Islet of Langerhans (tissue), 1 donor: ENCODE measurements around the gene RHBDL3.

Experiments used
- FAIRE-seq: peaks from one replicate; lab custom pipeline; 2011; peaks lifted over from hg19 to GRCh38; lab: Jason Lieb, UNC

Gene RHBDL3

DNA sequence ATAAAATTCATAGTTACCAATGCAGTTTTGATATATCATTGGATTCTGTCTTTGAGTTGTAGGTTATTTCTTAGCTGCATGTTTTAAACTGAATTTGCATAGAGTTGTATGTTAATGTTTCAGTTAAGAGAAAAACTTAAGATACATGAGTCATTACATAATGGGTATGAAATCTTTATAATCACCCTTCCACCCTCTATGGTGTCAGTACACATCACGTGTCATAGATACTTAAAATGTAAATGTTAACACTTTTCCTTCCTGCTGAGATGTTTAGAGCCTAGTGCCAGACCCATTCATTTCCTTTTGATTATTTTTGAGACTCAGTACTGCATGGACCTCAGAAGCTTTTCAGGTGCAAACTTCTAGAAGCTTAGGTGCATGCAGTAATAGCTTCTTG lies 104.8 kb downstream of the RHBDL3 start:
- no peak for FAIRE-seq
